HG02642 (cell line): ENCODE measurements around the gene RAB3GAP2.
A peak's percentile ranks its signal among the peaks of the same experiment; 100 is the strongest.
"Not testable (repeated sequence)": the region's sequence is repeated elsewhere in the genome, so short reads cannot be mapped to it uniquely, and the experiment has no call there.

Experiments used
- ATAC-seq: cut with Tn5 transposase; IDR thresholded peaks from one replicate; pipeline ENCODE4 v1.9.1; 2021; ENCODE audit warnings: mild to moderate bottlenecking; ENCODE audit not compliant: unreplicated experiment, poor library complexity

RAB3GAP2 gene, protein sequence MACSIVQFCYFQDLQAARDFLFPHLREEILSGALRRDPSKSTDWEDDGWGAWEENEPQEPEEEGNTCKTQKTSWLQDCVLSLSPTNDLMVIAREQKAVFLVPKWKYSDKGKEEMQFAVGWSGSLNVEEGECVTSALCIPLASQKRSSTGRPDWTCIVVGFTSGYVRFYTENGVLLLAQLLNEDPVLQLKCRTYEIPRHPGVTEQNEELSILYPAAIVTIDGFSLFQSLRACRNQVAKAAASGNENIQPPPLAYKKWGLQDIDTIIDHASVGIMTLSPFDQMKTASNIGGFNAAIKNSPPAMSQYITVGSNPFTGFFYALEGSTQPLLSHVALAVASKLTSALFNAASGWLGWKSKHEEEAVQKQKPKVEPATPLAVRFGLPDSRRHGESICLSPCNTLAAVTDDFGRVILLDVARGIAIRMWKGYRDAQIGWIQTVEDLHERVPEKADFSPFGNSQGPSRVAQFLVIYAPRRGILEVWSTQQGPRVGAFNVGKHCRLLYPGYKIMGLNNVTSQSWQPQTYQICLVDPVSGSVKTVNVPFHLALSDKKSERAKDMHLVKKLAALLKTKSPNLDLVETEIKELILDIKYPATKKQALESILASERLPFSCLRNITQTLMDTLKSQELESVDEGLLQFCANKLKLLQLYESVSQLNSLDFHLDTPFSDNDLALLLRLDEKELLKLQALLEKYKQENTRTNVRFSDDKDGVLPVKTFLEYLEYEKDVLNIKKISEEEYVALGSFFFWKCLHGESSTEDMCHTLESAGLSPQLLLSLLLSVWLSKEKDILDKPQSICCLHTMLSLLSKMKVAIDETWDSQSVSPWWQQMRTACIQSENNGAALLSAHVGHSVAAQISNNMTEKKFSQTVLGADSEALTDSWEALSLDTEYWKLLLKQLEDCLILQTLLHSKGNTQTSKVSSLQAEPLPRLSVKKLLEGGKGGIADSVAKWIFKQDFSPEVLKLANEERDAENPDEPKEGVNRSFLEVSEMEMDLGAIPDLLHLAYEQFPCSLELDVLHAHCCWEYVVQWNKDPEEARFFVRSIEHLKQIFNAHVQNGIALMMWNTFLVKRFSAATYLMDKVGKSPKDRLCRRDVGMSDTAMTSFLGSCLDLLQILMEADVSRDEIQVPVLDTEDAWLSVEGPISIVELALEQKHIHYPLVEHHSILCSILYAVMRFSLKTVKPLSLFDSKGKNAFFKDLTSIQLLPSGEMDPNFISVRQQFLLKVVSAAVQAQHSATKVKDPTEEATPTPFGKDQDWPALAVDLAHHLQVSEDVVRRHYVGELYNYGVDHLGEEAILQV (N-terminal part only)

GRCh38 chr1:220272047-220272840 lies at the start of gene RAB3GAP2:
RAB3GAP2 (minus strand) TSS chr1:220272453; CDS start chr1:220272337, 116 bp downstream.
- peak; percentile 97 for ATAC-seq

DNA sequence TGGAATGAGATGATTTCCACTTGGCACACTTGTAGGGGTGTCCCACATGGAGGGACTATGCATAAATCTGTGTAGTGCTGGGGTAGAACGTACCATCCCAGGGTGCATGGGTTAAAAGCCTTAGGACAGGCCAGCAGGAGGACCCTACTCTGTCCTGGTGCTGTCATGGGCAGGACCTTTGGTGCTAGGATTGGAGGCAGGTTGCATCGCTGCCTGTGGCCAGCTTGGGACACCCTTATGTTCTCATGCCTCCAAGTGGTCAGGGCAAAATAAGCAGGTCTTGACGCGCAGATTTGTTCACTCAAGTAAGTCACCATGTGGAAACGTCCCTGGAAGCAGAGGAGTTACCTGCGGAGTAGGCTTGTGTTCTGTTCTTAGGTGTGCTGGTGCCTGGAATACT lies 49.5 kb upstream of the RAB3GAP2 start:
- no peak for ATAC-seq

GRCh38 chr1:220320709-220321108 lies 48.5 kb upstream of the RAB3GAP2 start:
- no peak for ATAC-seq

GRCh38 chr1:220318673-220319072 lies 46.4 kb upstream of the RAB3GAP2 start:
- ATAC-seq: no peak

- no peak for ATAC-seq
Measured at GRCh38 chr1:220317161-220317560, 44.9 kb upstream of the RAB3GAP2 start.

GRCh38 chr1:220316305-220316704 lies 44.1 kb upstream of the RAB3GAP2 start:
- no peak for ATAC-seq

- no peak for ATAC-seq
Measured at GRCh38 chr1:220315070-220315839, 43.0 kb upstream of the RAB3GAP2 start.

- no peak for ATAC-seq
Measured at GRCh38 chr1:220313576-220313975, 41.3 kb upstream of the RAB3GAP2 start.

GRCh38 chr1:220310147-220310546 lies 37.9 kb upstream of the RAB3GAP2 start:
- not testable (repeated sequence) for ATAC-seq

- no peak for ATAC-seq
Measured at GRCh38 chr1:220307607-220308006, 35.4 kb upstream of the RAB3GAP2 start.

DNA sequence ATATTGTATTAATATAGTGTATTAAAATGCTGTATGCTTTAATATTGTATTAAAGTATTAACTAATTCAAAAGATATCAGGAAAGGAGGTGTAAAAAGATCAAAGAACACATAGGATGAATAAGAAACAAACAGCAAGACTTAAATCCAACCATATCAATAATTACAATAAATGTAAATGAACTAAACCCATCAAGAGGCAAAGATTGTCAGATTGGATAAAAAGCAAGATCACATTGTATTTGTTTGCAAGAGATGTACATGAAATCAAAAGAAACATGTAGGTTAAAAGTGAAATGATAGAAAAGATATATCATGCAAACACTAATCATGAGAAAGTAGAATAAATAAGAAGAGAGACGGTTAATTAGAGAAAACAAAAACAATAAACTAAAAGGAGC lies 34.1 kb upstream of the RAB3GAP2 start:
- no peak for ATAC-seq

DNA sequence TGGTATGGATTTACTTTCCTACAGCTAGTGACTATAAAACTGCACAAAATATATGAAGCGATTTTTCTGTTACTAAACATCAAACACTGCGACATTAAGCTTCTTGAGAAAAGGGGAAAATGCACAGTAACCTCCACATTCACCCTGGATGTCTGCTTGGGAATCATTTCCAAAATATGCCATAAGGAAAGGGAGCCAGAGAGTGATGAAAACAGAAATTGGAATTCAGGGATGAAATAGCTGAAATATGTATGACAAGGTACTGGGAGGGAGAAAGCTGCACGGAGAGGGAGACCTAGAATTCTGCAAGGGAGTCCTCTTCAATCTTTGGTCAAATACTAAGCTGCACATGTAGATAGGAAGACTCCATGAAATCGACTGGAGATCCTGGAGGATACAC lies 31.6 kb upstream of the RAB3GAP2 start:
- ATAC-seq: no peak

DNA sequence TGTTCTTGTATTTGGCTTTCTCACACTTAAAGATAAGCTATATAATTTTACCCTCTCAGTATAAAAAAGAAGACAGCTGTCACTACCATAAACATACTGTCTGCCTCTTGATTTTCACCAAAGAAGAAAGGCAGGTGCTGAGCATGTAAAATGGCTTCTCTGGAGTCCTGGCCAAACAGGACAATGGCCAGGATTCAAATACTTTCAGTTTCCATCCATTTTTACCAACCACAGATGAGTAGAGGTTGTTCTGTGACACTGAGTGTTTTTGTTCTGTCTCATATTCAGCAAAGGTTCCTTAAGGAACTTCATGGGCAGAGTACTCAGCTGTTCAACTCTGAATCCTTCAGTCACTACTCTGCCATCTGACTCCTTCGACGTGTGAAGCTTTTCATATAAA lies 29.4 kb upstream of the RAB3GAP2 start:
- no peak for ATAC-seq

DNA sequence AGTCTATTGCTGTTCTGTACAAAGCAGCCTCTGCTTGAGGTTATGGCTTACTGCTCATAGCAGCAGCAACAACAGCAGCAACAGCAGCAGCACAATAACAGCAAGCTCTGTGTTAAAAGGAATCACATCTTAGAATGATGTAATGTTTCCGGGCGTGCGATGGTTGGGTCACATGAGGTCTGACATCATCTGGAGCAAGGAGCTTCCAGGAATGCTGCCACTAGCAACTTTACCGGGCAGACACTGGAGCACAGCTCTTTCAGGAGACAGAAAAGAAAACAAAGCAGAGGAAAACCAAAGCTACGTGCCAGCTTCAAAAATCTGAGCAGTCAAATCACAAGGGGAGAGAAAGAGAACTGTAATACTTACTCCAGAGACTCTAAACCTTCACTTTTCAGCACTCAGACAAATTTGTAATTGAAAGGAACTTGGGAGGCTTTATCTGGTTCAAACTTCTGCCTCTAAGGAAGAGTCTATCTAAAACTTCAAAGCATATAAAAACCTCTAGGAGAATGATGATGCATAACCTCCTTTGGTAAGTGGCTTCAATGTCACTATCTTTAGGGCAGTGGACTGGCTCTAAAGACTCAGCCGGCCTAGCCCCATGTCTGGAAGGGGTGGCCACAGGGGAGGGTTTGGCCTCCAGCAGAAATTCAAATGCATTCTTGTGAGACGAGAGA lies 28.3 kb upstream of the RAB3GAP2 start:
- ATAC-seq: no peak

DNA sequence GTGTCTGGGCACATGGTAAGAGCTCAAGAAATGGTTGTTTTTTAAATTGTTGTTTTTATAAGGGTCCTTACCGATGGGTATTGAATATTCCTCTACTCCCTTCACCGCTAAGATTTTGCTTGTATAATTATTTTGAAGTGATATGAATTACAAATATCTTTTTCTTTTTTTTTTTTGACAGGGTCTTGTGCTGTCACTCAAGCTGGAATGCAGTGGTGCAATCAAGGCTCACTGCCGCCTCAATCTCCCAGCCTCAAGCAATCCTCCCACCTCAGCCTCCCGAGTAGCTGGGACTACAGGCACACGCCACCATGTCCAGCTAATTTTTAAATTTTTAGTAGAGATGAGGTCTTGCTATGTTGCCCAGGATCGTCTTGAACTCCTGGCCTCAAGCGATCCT lies 27.1 kb upstream of the RAB3GAP2 start:
- no peak for ATAC-seq

DNA sequence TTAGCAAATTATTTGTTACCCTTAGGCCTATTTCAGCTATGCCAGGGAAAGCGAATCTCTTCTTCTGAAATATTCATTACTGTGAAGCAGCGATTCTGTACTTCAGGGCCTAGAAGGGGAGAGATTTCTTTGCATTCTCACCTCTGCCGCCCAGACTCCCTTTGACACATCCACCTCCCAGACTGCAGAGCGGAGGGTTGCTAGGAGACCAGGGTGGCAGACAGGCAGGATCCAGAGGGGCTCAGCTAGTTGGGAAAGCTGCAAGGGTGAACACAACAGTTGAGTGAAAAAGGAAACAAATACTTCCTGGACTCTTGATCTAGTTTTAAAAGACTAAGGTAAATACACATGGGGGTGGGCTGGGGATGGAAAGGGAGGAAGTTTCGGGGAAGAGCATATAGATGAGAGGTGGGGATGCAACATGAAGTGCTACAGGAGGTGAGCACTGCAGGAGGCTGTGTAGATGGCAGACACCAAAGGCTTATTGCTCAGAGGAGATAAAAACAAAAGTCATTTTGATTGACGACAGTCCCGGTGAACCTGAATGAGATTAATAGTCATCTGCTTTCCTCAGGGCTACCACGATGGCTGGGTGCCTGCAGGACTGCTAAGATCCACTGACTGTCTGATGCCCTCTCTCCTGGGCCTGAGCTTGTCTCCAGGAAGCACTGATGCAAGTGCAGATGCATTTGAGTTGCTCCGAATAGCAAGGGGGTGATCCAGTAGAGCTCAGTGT lies 26.4 kb upstream of the RAB3GAP2 start:
- no peak for ATAC-seq

GRCh38 chr1:220296981-220297380 lies 24.7 kb upstream of the RAB3GAP2 start:
- no peak for ATAC-seq

- ATAC-seq: no peak
Measured at GRCh38 chr1:220294846-220295301, 22.6 kb upstream of the RAB3GAP2 start.
